ENCODE results near the gene ZBTB20.

GRCh38 chr3:114790752-114791151 is 356.3 kb downstream of the ZBTB20 start:
- TF ChIP-seq CTCF (conservative IDR thresholded peaks at IDR 0.05; ENCODE audit: low read depth, low read length): no peak
- TF ChIP-seq EZH2 (IDR thresholded peaks at IDR 0.05; ENCODE audit: low read length, unreplicated experiment): no peak
- no peak for TF ChIP-seq EZH2phosphoT487 (IDR thresholded peaks at IDR 0.05; ENCODE audit: borderline replicate concordance, low read length)

Data from PC-3 (cell line).